ENCODE measurements around the gene PPP1R14C.
A peak's percentile ranks its signal among the peaks of the same experiment; 100 is the strongest.

PPP1R14C gene, protein sequence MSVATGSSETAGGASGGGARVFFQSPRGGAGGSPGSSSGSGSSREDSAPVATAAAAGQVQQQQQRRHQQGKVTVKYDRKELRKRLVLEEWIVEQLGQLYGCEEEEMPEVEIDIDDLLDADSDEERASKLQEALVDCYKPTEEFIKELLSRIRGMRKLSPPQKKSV

DNA sequence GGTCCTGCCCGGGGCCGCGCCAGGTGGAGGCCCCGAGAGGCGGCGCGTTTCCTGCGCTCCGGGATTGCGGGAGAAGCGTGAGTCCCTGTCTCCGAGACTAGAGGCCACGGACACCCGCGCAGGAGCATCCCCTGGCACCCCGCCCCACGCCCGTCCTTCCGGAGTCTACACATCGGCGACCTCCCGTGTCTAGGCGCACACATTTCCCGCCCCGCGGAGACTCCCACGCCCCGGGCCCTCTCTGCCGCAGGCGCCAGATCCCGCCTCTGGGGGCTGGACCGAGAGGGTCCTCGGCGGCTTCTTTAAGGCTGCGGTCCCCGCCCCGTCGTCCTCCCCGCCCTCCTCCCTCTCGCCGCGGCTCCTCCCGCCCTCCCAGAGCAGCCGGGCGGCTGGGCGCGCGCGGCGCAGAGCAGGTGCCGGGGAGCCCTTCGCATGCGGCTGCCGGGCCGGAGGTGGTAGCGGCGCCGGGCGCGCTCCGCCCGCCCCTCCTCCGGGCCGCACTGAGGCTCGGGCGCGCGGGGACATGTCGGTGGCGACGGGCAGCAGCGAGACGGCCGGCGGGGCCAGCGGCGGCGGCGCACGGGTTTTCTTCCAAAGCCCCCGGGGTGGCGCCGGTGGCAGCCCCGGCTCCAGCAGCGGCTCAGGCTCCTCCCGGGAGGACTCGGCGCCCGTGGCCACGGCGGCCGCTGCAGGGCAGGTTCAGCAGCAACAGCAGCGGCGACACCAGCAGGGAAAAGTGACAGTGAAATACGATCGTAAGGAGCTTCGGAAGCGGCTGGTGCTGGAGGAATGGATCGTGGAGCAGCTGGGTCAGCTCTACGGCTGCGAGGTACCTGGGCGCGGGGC lies at the start of gene PPP1R14C:
TSS of gene PPP1R14C (plus strand) at position 375 of the 846 bp plus-strand sequence. CDS start at position 524, 149 bp downstream.
- H3K9ac ChIP-seq (ENCODE audit: low read length): peak within 1 kb of the TSS; percentile 53
- no peak for TF ChIP-seq EZH2phosphoT487 (IDR thresholded peaks at IDR 0.05; ENCODE audit: low read depth)
- TF ChIP-seq, protein P1, sequence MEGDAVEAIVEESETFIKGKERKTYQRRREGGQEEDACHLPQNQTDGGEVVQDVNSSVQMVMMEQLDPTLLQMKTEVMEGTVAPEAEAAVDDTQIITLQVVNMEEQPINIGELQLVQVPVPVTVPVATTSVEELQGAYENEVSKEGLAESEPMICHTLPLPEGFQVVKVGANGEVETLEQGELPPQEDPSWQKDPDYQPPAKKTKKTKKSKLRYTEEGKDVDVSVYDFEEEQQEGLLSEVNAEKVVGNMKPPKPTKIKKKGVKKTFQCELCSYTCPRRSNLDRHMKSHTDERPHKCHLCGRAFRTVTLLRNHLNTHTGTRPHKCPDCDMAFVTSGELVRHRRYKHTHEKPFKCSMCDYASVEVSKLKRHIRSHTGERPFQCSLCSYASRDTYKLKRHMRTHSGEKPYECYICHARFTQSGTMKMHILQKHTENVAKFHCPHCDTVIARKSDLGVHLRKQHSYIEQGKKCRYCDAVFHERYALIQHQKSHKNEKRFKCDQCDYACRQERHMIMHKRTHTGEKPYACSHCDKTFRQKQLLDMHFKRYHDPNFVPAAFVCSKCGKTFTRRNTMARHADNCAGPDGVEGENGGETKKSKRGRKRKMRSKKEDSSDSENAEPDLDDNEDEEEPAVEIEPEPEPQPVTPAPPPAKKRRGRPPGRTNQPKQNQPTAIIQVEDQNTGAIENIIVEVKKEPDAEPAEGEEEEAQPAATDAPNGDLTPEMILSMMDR (IDR thresholded peaks at IDR 0.05; ENCODE audit: low read depth, low read length): no peak

DNA sequence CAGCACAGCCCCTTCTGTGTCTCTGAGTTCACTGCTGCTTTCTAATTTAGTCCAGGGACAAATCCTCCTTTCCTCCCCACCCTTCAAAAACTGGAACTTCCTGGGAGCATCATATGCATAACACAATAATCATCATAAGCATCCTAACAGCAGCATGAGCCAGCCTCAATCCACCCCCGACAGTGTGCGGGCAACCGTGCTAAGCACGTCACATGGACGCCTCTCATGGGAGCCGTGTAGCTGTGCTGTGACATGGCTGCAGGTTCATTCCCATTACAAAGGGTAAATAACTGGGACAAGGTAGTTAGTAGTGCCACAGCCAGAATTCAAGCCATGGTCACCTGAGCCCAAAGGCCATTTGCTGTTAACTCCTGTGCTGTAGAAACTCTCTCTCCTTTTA lies 49.4 kb upstream of the PPP1R14C start:
- no peak overlapping the region for H3K9ac ChIP-seq (ENCODE audit: low read length)
- no peaks in the 10 kb centered on the region for H3K36me3 ChIP-seq (replicated peaks; ENCODE audit: low read depth, low read length)
- no peak overlapping the region for H3K4me3 ChIP-seq (ENCODE audit: low read length)
- no peak overlapping the region for H2AFZ ChIP-seq (ENCODE audit: low read depth, low read length)
- no peaks in the 10 kb centered on the region for H3K79me2 ChIP-seq (ENCODE audit: low read length)
- peaks cover 4% of the 10 kb centered on the region; the same call in 1 of the 2 replicates for H3K27me3 ChIP-seq (ENCODE audit: low read depth, low read length)
- H3K9me3 ChIP-seq (ENCODE audit: insufficient read depth, low read length): no peaks in the 10 kb centered on the region
- H3K27ac ChIP-seq (ENCODE audit: low read length): no peak overlapping the region
- H3K4me2 ChIP-seq (ENCODE audit: low read length): no peak overlapping the region
- H3K4me1 ChIP-seq (ENCODE audit: low read length): no peaks in the 10 kb centered on the region
- TF ChIP-seq, protein P1 (IDR thresholded peaks at IDR 0.05; ENCODE audit: low read depth, low read length): no peak
- TF ChIP-seq EZH2phosphoT487 (IDR thresholded peaks at IDR 0.05; ENCODE audit: low read depth): no peak
- H4K20me1 ChIP-seq (ENCODE audit: insufficient read depth, low read length): no peaks in the 10 kb centered on the region

More for the DNA sequence above, at the start of gene PPP1R14C:
- Histone ChIP-seq H2AFZ (ENCODE audit: low read depth, low read length) (peak within 1 kb of the TSS; percentile 46; the same call in 1 of the 2 replicates), H3K27ac (ENCODE audit: low read length) (no peak within 1 kb of the TSS), H3K4me1 (ENCODE audit: low read length) (peaks cover 32% of the 10 kb centered on the region), H3K36me3 (replicated peaks; ENCODE audit: low read depth, low read length) (no peaks in the 10 kb centered on the region), H3K4me2 (ENCODE audit: low read length) (peak within 1 kb of the TSS; percentile 62), H3K79me2 (ENCODE audit: low read length) (no peaks in the 10 kb centered on the region; the same call in 1 of the 2 replicates), H3K4me3 (ENCODE audit: low read length) (peak within 1 kb of the TSS; percentile 78), H3K9me3 (ENCODE audit: insufficient read depth, low read length) (no peaks in the 10 kb centered on the region), H4K20me1 (ENCODE audit: insufficient read depth, low read length) (no peaks in the 10 kb centered on the region), H3K27me3 (ENCODE audit: low read depth, low read length) (peaks cover 42% of the 10 kb centered on the region)

DNA sequence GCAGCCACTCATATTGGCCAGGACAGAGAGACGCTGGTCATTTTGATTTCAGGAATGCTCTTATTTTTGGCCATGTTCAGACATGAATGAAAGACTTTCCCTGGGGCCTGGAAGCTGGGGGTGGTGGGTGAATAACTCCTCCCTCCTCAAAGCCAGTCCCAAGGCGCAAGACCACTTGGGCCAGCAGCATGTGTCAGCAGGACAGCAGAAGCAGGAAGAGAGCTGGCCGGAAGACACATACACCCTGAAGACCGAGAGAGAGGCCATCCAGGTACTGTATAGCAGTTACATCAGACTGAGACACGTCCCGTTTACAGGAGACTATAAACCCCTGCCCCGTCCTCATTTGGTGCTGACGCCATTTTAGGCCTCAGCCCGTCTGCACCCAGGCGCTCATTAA lies 44.7 kb upstream of the PPP1R14C start:
- no peak overlapping the region for H3K27ac ChIP-seq (ENCODE audit: low read length)
- H3K27me3 ChIP-seq (ENCODE audit: low read depth, low read length): peaks cover 4% of the 10 kb centered on the region; the same call in 1 of the 2 replicates
- no peak overlapping the region for H2AFZ ChIP-seq (ENCODE audit: low read depth, low read length)
- no peaks in the 10 kb centered on the region for H3K9me3 ChIP-seq (ENCODE audit: insufficient read depth, low read length)
- H3K4me1 ChIP-seq (ENCODE audit: low read length): no peaks in the 10 kb centered on the region
- no peaks in the 10 kb centered on the region for H3K79me2 ChIP-seq (ENCODE audit: low read length)
- no peak overlapping the region for H3K4me3 ChIP-seq (ENCODE audit: low read length)
- H4K20me1 ChIP-seq (ENCODE audit: insufficient read depth, low read length): no peaks in the 10 kb centered on the region
- no peak overlapping the region for H3K4me2 ChIP-seq (ENCODE audit: low read length)
- H3K9ac ChIP-seq (ENCODE audit: low read length): no peak overlapping the region
- H3K36me3 ChIP-seq (replicated peaks; ENCODE audit: low read depth, low read length): no peaks in the 10 kb centered on the region
- TF ChIP-seq, protein P1 (IDR thresholded peaks at IDR 0.05; ENCODE audit: low read depth, low read length): no peak
- no peak for TF ChIP-seq EZH2phosphoT487 (IDR thresholded peaks at IDR 0.05; ENCODE audit: low read depth)

DNA sequence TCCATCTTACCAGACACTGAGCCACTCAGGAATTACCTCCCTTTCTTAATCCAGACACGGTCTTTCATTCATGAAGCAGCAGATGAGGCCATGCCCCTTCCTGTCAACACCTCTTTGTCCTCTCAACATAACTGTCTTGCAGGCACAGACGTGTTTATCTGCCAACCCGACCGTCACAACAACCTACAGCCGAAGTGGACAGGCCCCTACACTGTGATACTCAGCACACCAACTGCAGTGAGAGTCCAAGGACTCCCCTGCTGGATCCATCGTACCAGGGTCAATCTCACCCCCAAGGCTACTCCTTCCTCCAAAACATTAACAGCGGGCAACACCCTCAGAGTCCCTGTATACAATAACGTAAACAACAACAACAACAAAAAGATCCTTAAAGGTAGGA lies 43.3 kb upstream of the PPP1R14C start:
- TF ChIP-seq, protein P1 (IDR thresholded peaks at IDR 0.05; ENCODE audit: low read depth, low read length): no peak
- H3K9me3 ChIP-seq (ENCODE audit: insufficient read depth, low read length): no peaks in the 10 kb centered on the region
- H3K9ac ChIP-seq (ENCODE audit: low read length): no peak overlapping the region
- no peaks in the 10 kb centered on the region for H3K36me3 ChIP-seq (replicated peaks; ENCODE audit: low read depth, low read length)
- no peak overlapping the region for H3K4me2 ChIP-seq (ENCODE audit: low read length)
- H3K27ac ChIP-seq (ENCODE audit: low read length): no peak overlapping the region
- no peak overlapping the region for H2AFZ ChIP-seq (ENCODE audit: low read depth, low read length)
- H3K27me3 ChIP-seq (ENCODE audit: low read depth, low read length): peaks cover 3% of the 10 kb centered on the region; the same call in 1 of the 2 replicates
- no peaks in the 10 kb centered on the region for H3K79me2 ChIP-seq (ENCODE audit: low read length)
- no peak overlapping the region for H3K4me3 ChIP-seq (ENCODE audit: low read length)
- H3K4me1 ChIP-seq (ENCODE audit: low read length): no peaks in the 10 kb centered on the region
- no peaks in the 10 kb centered on the region for H4K20me1 ChIP-seq (ENCODE audit: insufficient read depth, low read length)

Measured in OCI-LY3 (cell line).